H7 (cell line): ENCODE data around the gene KLF16. TPM values are rescaled to one million over a fixed set of nuclear protein-coding genes. Genes with fewer than 3 reads are reported as not detected.

ENCODE experiments used
- DNase-seq: peaks from one replicate; pipeline ENCODE4 v3.0.0; 2012
- H3K27me3 ChIP-seq: 2 replicates; pipeline ENCODE4 v1.6.0; 2011; ENCODE audit warnings: mild to moderate bottlenecking, low read length; ENCODE audit not compliant: control insufficient read depth, insufficient read depth
- H3K36me3 ChIP-seq: replicated peaks from 2 replicates; pipeline ENCODE4 v1.5.1; 2011; ENCODE audit warnings: low read length; ENCODE audit not compliant: control insufficient read depth, insufficient read depth
- H3K4me3 ChIP-seq: 2 replicates; pipeline ENCODE4 v1.5.1; 2011; ENCODE audit warnings: low read depth, mild to moderate bottlenecking, control low read depth, low read length, moderate library complexity; ENCODE audit not compliant: insufficient read depth
- total RNA-seq: library from RNA; depleted of rRNA; stranded (reverse); fragments of >200 nt; shearing (Covaris generic); gene quantifications from 2 replicates; pipeline ENCODE4 v1.2.3, GENCODE V29; 2014

The KLF16 gene
- total RNA-seq, 1 experiment from 2014 or later, result 21.2 TPM

- DNase-seq, result no peak
- Histone ChIP-seq H3K27me3 (no peaks in the 10 kb centered on the region; the same call in 1 of the 2 replicates), H3K4me3 (peak overlapping the region; percentile 54), H3K36me3 (peaks cover 5% of the 10 kb centered on the region)
These were observed 49.9 kb downstream of the KLF16 start for GRCh38 chr19:1813192-1814182.

GRCh38 chr19:1812426-1813191 lies 50.8 kb downstream of the KLF16 start:
- peaks cover 4% of the 10 kb centered on the region for H3K36me3 ChIP-seq
- peak; percentile 99 for DNase-seq
- no peaks in the 10 kb centered on the region; the same call in 1 of the 2 replicates for H3K27me3 ChIP-seq
- H3K4me3 ChIP-seq, result peak overlapping the region; percentile 54

GRCh38 chr19:1811942-1812425 lies 51.4 kb downstream of the KLF16 start, which contains the start of gene ATP8B3:
Gene ATP8B3, minus strand, starts transcription at chr19:1812276. Its CDS starts 540 bp downstream, at chr19:1811736.
- DNase-seq, result peak; percentile 100
- peak within 1 kb of the TSS; percentile 54 for H3K4me3 ChIP-seq
- no peaks in the 10 kb centered on the region; the same call in 1 of the 2 replicates for H3K27me3 ChIP-seq
- peaks cover 2% of the 10 kb centered on the region for H3K36me3 ChIP-seq

- Histone ChIP-seq H3K4me3 (peak overlapping the region; percentile 49), H3K36me3 (no peaks in the 10 kb centered on the region), H3K27me3 (no peaks in the 10 kb centered on the region; the same call in 1 of the 2 replicates)
- no peak for DNase-seq
These were observed 51.9 kb downstream of the KLF16 start for GRCh38 chr19:1811472-1811894.

- Histone ChIP-seq H3K36me3 (no peaks in the 10 kb centered on the region), H3K4me3 (no peak overlapping the region), H3K27me3 (no peaks in the 10 kb centered on the region; the same call in 1 of the 2 replicates)
- no peak for DNase-seq
These were observed 52.8 kb downstream of the KLF16 start for GRCh38 chr19:1810439-1811160.

- Histone ChIP-seq H3K36me3 (no peaks in the 10 kb centered on the region), H3K27me3 (no peaks in the 10 kb centered on the region; the same call in 1 of the 2 replicates), H3K4me3 (no peak overlapping the region)
- peak; percentile 82 for DNase-seq
These were observed 53.7 kb downstream of the KLF16 start for GRCh38 chr19:1809678-1810077.

GRCh38 chr19:1808395-1808731 lies 55.0 kb downstream of the KLF16 start:
- Histone ChIP-seq H3K36me3 (no peaks in the 10 kb centered on the region), H3K27me3 (no peaks in the 10 kb centered on the region; the same call in 1 of the 2 replicates), H3K4me3 (no peak overlapping the region)
- no peak for DNase-seq

- peak; percentile 73 for DNase-seq
- Histone ChIP-seq H3K27me3 (no peaks in the 10 kb centered on the region; the same call in 1 of the 2 replicates), H3K4me3 (no peak overlapping the region), H3K36me3 (no peaks in the 10 kb centered on the region)
These were observed 55.5 kb downstream of the KLF16 start for GRCh38 chr19:1807695-1808394.

GRCh38 chr19:1807030-1807694 lies 56.2 kb downstream of the KLF16 start:
- no peaks in the 10 kb centered on the region for H3K36me3 ChIP-seq
- DNase-seq, result no peak
- H3K4me3 ChIP-seq, result no peak overlapping the region
- H3K27me3 ChIP-seq, result no peaks in the 10 kb centered on the region; the same call in 1 of the 2 replicates

GRCh38 chr19:1806184-1807029 lies 57.0 kb downstream of the KLF16 start:
- Histone ChIP-seq H3K4me3 (no peak overlapping the region), H3K36me3 (no peaks in the 10 kb centered on the region), H3K27me3 (no peaks in the 10 kb centered on the region; the same call in 1 of the 2 replicates)
- DNase-seq, result no peak

- Histone ChIP-seq H3K27me3 (no peaks in the 10 kb centered on the region), H3K4me3 (no peak overlapping the region), H3K36me3 (no peaks in the 10 kb centered on the region)
- DNase-seq, result no peak
These were observed 57.8 kb downstream of the KLF16 start for GRCh38 chr19:1805401-1806183.

GRCh38 chr19:1804858-1805257 lies 58.5 kb downstream of the KLF16 start:
- Histone ChIP-seq H3K4me3 (no peak overlapping the region), H3K27me3 (no peaks in the 10 kb centered on the region), H3K36me3 (no peaks in the 10 kb centered on the region)
- DNase-seq, result no peak
